ENCODE measurements around the gene KLK13.

DNA sequence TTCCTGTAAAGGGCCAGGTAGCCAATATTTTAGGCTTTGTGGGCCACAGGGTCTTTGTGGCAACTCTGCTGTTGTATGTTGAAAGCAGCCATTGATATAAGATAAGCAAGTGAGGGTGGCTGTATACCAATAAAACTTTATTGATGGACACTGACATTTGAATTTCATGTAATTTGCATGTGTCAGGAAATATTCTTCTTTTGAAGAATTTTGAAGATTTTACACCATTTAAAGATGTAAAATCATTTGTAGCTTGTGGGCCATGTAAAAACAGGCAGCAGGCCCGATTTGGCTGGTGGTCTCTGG lies 45.7 kb upstream of the KLK13 start:
- TF ChIP-seq, protein P1, sequence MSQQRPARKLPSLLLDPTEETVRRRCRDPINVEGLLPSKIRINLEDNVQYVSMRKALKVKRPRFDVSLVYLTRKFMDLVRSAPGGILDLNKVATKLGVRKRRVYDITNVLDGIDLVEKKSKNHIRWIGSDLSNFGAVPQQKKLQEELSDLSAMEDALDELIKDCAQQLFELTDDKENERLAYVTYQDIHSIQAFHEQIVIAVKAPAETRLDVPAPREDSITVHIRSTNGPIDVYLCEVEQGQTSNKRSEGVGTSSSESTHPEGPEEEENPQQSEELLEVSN (IDR thresholded peaks at IDR 0.05) = no peak
- no peak for TF ChIP-seq CBX8 (IDR thresholded peaks at IDR 0.05; ENCODE audit: borderline replicate concordance, low read depth, low read length)
- no peak for TF ChIP-seq FOSL1 (IDR thresholded peaks at IDR 0.05; ENCODE audit: insufficient read depth, low read depth, low read length)
- TF ChIP-seq EZH2 (IDR thresholded peaks at IDR 0.05; ENCODE audit: low read depth, low read length, severe bottlenecking) = no peak
- no peak for TF ChIP-seq RNF2 (IDR thresholded peaks at IDR 0.05; ENCODE audit: borderline replicate concordance, low read depth, low read length, missing control alignments, poor library complexity, severe bottlenecking)
- TF ChIP-seq POLR2AphosphoS5 (IDR thresholded peaks at IDR 0.05; ENCODE audit: low read depth, low read length) = no peak
- TF ChIP-seq, protein P2, sequence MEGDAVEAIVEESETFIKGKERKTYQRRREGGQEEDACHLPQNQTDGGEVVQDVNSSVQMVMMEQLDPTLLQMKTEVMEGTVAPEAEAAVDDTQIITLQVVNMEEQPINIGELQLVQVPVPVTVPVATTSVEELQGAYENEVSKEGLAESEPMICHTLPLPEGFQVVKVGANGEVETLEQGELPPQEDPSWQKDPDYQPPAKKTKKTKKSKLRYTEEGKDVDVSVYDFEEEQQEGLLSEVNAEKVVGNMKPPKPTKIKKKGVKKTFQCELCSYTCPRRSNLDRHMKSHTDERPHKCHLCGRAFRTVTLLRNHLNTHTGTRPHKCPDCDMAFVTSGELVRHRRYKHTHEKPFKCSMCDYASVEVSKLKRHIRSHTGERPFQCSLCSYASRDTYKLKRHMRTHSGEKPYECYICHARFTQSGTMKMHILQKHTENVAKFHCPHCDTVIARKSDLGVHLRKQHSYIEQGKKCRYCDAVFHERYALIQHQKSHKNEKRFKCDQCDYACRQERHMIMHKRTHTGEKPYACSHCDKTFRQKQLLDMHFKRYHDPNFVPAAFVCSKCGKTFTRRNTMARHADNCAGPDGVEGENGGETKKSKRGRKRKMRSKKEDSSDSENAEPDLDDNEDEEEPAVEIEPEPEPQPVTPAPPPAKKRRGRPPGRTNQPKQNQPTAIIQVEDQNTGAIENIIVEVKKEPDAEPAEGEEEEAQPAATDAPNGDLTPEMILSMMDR (IDR thresholded peaks at IDR 0.05; ENCODE audit: control extremely low read depth in 1 of 3, insufficient read depth in 1 of 3, low read depth in 1 of 3, low read length in 3 of 3) = no peak
- no peak for TF ChIP-seq MAFK (IDR thresholded peaks at IDR 0.05; ENCODE audit: low read depth, low read length)
- TF ChIP-seq TAF1 (IDR thresholded peaks at IDR 0.05; ENCODE audit: low read depth, low read length) = no peak
- no peak for TF ChIP-seq ASH2L (IDR thresholded peaks at IDR 0.05; ENCODE audit: low read length)
